Retinal pigment epithelial cell (primary cell): ENCODE data around the gene ZSWIM8.
"Not testable (repeated sequence)": the region's sequence is repeated elsewhere in the genome, so short reads cannot be mapped to it uniquely, and the experiment has no call there.

Source experiments
- DNase-seq: peaks from one replicate; pipeline ENCODE4 v3.0.0-alpha.2; 2010; ENCODE audit warnings: low read depth
- H3K4me3 ChIP-seq: 2 replicates; pipeline ENCODE4 v1.5.1; 2011; ENCODE audit warnings: mild to moderate bottlenecking, low read length, control low read depth, moderate library complexity
- CTCF ChIP-seq: conservative IDR thresholded peaks from 2 replicates; pipeline ENCODE4 v1.5.1; 2011; ENCODE audit warnings: low read depth, low read length, control low read depth, inconsistent platforms

The ZSWIM8 gene

GRCh38 chr10:73824146-73824725 lies 38.8 kb downstream of the ZSWIM8 start:
- DNase-seq = no peak
- no peak for TF ChIP-seq CTCF
- no peak overlapping the region for H3K4me3 ChIP-seq

- no peak for DNase-seq
- no peak for TF ChIP-seq CTCF
- H3K4me3 ChIP-seq = no peak overlapping the region
These were observed 42.1 kb downstream of the ZSWIM8 start for GRCh38 chr10:73827346-73828089.

GRCh38 chr10:73828161-73828560 lies 42.8 kb downstream of the ZSWIM8 start:
- DNase-seq = no peak
- H3K4me3 ChIP-seq = no peak overlapping the region
- TF ChIP-seq CTCF = no peak

- DNase-seq, H3K4me3 ChIP-seq: not testable (repeated sequence)
These were observed 43.7 kb downstream of the ZSWIM8 start for GRCh38 chr10:73829090-73829489.

- no peak overlapping the region for H3K4me3 ChIP-seq
- TF ChIP-seq CTCF = no peak
- DNase-seq = no peak
These were observed 51.1 kb downstream of the ZSWIM8 start for GRCh38 chr10:73836427-73836980.

- no peak for TF ChIP-seq CTCF
- DNase-seq = no peak
- H3K4me3 ChIP-seq = no peak overlapping the region
These were observed 51.7 kb downstream of the ZSWIM8 start for GRCh38 chr10:73837072-73837471.

GRCh38 chr10:73838008-73838567 lies 52.7 kb downstream of the ZSWIM8 start:
- no peak for DNase-seq
- TF ChIP-seq CTCF = no peak
- no peak overlapping the region for H3K4me3 ChIP-seq
